AG04449 (cell line): ENCODE measurements around the gene GHRH.

Source experiments
- CTCF ChIA-PET: fragments of 350-600 bp; formaldehyde crosslinking; extraction: SDS; loops from one replicate; lab custom pipeline; 2021; ENCODE audit warnings: antibody characterized with exemption; lab: Yijun Ruan, JAX
- POLR2A ChIA-PET: fragments of 400-600, 350-600 bp; formaldehyde crosslinking; extraction: SDS; loops from one replicate; lab custom pipeline; 2020; ENCODE audit warnings: antibody characterized with exemption, inconsistent platforms; lab: Yijun Ruan, JAX
- DNase-seq: peaks from one replicate; pipeline ENCODE4 v3.0.0-alpha.2; 2010; ENCODE audit warnings: low read depth, low spot score
- H3K4me3 ChIP-seq: 2 replicates; pipeline ENCODE4 v1.5.1; 2011; ENCODE audit warnings: low read depth, mild to moderate bottlenecking, control low read depth, low read length
- TF ChIP-seq, protein P1 (sequence below): IDR thresholded peaks from one replicate; pipeline ENCODE4 v1.5.1; 2011; ENCODE audit warnings: mild to moderate bottlenecking, moderate library complexity, low read length, control low read depth, inconsistent platforms; ENCODE audit not compliant: insufficient read depth; ENCODE audit errors: missing control alignments

GHRH gene

DNA sequence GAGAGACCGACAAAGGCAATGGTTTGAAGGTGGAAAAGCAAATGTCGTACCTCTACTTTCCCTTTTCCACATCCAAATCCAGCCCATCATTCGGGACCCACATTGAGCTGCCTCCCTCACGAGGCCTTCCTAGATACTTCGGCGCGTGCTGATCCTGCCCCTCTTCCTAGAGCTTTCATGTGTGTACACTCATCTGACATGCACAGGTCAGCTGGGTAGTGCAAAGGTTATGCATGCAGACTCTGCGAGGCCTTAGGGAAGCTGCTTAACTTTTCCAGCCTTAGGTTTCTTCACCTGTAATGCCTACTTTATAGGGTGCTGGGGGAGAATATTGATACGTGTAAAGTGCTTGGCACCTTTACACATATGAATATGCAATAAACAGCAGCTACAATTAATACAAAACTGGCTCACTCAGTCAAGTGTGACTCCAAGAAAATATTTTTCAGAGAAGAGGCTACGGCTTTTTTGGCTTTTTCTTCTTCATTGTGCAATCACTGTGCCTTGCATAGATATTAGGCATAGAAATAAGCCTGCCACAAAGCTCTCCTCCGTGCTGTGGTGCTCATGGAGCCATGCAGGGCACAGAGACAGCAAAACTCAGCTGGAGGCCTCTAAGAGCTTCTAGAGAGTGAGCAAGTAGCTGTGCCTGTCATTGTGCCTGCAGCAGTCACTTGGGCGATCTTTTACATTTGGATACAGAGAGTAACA, 24.2 kb upstream of the GHRH start:
- CTCF ChIA-PET, result interaction anchor here (0.9 to 17.6 kb wide), 6 partner anchors 9 to 248 kb away, joined by 3 to 326 read pairs (median 6); no protein-coding TSS in a partner anchor
- POLR2A ChIA-PET, result no interaction called here
- TF ChIP-seq, protein P1, sequence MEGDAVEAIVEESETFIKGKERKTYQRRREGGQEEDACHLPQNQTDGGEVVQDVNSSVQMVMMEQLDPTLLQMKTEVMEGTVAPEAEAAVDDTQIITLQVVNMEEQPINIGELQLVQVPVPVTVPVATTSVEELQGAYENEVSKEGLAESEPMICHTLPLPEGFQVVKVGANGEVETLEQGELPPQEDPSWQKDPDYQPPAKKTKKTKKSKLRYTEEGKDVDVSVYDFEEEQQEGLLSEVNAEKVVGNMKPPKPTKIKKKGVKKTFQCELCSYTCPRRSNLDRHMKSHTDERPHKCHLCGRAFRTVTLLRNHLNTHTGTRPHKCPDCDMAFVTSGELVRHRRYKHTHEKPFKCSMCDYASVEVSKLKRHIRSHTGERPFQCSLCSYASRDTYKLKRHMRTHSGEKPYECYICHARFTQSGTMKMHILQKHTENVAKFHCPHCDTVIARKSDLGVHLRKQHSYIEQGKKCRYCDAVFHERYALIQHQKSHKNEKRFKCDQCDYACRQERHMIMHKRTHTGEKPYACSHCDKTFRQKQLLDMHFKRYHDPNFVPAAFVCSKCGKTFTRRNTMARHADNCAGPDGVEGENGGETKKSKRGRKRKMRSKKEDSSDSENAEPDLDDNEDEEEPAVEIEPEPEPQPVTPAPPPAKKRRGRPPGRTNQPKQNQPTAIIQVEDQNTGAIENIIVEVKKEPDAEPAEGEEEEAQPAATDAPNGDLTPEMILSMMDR, result no peak
- H3K4me3 ChIP-seq, result no peak overlapping the region
- DNase-seq, result no peak

DNA sequence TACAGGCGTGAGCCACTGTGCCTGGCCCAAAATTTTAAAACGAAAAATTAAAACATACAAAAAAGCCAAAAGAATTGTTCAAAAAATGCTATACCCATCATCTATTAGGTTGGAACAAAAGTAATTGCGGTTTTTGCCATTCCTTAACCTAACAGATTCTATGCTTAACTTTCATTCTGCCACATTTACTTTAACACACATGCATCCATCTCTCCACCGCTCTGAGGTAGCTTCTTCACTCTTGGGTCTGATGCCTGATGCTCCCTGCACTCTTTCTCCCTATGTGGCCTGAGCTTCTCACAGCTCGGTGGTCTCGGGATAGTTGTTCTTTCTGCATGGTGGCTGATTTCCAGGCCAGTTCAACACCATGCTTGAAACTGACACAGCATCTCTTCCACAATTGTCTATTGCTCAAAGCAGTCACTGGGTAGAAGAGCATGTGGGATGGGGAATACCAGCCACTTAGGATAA, 23.1 kb upstream of the GHRH start:
- CTCF ChIA-PET, result interaction anchor here (0.9 to 17.6 kb wide), 5 partner anchors 12 to 249 kb away, joined by 3 to 326 read pairs (median 7); no protein-coding TSS in a partner anchor
- TF ChIP-seq, protein P1, result no peak
- POLR2A ChIA-PET, result no interaction called here
- no peak overlapping the region for H3K4me3 ChIP-seq
- no peak for DNase-seq

DNA sequence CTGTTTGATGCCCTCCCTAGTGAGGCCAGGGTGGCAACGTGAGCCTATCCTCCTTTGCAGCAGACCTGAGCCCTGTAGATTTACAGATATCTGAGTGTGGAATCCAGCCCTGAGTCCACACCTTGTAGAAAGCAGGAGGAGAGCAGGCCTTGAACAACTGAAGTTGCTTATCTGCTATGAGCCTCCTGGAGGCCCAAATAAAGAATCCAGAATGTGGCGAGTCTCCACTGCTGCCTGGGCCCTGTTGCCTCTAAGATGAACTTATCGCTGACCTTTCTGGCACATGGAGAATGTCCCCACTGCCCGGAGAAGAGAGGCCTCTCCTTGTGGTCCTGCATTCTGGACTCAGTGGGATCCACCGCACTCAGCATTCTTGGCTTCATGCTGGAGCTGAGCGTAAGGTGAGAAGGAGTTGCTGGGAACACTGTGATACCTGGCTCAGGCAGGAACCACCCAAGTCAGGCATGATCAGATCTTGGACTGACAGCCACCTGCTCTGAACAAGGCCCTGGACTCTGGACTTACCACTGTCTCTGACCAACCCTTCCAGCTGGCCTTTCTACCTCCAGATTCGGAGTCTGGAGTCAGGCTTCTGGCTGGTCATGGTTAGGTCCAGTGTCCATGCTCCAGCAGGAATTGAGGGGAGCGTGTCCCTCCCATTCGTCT, 22.0 kb upstream of the GHRH start:
- ChIA-PET CTCF (interaction anchor here (1.4 to 17.6 kb wide), 10 partner anchors 11 to 251 kb away, joined by 3 to 326 read pairs (median 11); partner anchors contain the start of gene SRC), POLR2A (no interaction called here)
- no peak overlapping the region for H3K4me3 ChIP-seq
- DNase-seq, result no peak
- TF ChIP-seq, protein P1, result no peak

DNA sequence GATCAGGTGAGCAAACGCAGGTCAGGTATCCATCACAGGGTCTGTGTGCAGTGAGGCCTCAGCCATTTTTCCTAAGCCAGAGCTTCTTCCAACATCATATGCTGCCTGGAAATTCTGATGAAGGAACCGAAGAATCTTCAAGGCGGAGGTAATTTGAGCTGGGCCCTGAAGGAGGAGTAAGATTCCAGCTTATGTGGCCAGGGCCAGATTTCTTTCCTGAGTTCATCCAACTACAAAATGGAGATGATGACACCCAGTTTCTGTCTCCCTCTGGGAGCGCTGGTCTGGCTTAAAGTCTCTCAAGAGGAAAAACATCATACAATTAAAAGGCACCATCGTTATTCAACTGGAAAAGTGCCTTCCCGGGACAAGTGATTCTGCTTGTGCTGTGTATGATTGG, 20.9 kb upstream of the GHRH start:
- no peak for DNase-seq
- ChIA-PET CTCF (interaction anchor here (0.6 to 17.6 kb wide), 31 partner anchors 9 to 470 kb away, joined by 3 to 326 read pairs (median 4); partner anchors contain the start of genes BLCAP and SRC), POLR2A (interaction anchor here (0.9 kb wide), 1 partner anchor 11 kb away, joined by 3 read pairs; no protein-coding TSS in a partner anchor)
- H3K4me3 ChIP-seq, result no peak overlapping the region
- TF ChIP-seq, protein P1, result peak; percentile 57

DNA sequence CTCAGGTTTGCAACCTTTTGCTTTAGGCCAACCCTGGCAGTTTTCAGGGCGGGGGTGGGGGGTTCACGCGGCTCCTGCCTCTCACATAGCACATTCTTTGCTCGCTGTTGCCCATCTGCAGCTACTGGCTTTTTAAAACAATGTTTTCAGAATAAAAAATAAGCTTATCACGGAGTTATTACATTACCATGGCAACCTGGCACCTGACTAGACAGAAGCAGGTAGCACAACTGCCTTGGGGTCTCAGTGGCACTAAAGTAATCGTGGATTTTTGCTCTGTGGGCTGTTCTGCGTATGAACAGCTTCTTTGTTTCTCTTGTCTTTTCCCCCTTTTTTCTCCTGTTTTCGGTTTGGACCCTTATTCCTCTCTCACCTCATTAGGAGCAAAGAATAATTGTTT, 18.8 kb upstream of the GHRH start:
- no peak overlapping the region for H3K4me3 ChIP-seq
- CTCF ChIA-PET, result interaction anchor here (1.0 to 17.6 kb wide), 9 partner anchors 12 to 261 kb away, joined by 3 to 326 read pairs (median 4); no protein-coding TSS in a partner anchor
- no peak for DNase-seq
- POLR2A ChIA-PET, result no interaction called here
- TF ChIP-seq, protein P1, result no peak
